NOMO-1 treated with DMSO at 0.1 percent for 48 hours (cell line): ENCODE results near the gene LAMP2.

ENCODE experiments used
- DNase-seq: peaks from one replicate; lab custom pipeline; 2025; ENCODE audit not compliant: unreplicated experiment; lab: John Stamatoyannopoulos, UW

Gene LAMP2

DNA sequence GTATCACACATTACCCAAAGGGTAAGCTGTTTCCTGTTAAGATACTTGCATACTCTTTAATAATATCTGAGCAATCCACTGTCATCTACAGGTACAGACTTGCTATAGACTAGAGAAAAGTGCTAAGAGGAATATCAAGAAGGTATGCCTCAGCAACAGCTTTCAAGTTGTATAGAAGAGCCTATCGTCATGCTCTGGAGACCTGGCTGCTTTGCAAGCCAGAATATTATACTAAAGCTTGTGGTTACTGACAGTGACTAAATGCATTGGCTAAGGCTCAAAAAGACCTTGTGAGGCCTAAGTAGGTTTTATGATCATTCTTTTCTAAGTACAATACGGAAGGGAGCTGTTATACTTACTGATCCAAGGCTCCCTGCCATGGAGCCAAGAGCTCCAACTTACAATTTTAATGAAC is 11.3 kb downstream of the LAMP2 start:
- DNase-seq = peak; percentile 68

DNA sequence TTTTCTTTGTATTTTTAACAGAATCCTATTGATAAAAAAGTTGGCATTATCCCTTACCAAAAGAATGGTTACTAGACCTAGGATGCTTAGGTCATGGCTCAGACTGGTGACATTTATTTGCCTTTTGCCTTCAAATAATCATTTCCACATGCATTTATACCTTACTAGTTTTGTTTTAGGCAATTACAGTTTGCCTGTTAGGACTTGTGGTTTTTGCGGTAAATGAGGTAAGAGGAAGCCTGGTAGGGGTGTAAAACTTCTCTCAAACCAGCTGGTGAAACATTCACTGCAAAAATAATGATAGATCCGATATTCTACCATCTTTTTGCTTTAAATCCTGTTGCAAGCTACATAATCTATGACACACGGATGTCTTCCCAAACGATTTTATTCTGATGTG is 12.1 kb downstream of the LAMP2 start:
- DNase-seq = peak; percentile 85

DNA sequence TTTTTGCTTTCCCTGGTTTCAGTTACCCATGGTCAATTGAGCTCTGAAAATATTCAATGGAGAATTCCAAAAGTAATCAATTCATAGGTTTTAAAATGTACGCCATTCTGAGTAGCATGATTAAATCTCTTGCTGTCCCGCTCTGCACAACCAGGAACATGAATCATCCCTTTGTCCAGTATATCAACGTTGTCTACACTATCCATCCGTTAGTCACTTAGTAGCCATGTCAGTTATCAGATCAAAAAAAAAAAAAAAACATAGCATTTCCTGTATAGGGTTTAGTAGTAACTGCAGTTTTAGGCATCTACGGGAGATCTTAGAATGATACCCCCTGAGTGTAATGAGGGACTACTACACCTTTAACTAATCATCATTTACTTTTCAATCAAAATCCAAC is 15.1 kb downstream of the LAMP2 start:
- no peak for DNase-seq

DNA sequence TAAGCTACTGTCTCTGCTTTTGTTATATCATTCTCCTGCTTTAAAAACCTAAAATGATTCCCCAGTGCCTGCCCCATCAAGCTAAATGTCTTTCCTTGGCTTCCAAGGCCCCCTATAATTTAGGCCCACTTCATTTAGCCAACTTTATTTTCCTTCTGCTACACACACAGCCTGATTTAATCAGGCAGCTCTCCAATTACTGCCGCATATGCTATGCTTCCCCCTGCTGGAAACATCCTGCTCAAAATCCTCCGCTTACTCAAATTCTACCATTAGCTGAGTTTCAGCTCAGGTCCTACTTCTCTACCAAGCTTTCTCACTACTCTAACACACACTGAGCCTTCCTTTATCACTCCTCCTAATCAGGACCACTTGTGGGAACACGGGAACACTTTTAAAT is 17.0 kb downstream of the LAMP2 start:
- peak; percentile 57 for DNase-seq

DNA sequence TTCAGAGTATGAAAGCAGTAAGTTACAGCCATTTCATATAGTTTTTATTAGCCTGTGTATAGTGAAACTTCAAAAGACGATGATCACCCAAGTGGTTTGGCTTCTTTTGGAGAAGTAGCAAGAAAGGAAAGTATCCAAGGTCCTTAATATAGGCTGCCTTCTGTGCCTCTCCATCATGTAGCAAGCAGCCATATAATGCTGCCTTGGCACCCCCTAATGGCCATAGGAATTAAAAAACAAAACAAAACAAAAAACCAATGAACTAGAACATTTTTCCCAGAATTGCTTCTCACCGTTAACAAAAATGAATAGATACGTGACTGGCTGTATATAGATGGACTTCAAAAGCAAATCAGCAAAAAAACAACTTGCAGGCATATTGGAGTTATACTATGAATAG is 18.9 kb downstream of the LAMP2 start:
- DNase-seq = peak; percentile 50

DNA sequence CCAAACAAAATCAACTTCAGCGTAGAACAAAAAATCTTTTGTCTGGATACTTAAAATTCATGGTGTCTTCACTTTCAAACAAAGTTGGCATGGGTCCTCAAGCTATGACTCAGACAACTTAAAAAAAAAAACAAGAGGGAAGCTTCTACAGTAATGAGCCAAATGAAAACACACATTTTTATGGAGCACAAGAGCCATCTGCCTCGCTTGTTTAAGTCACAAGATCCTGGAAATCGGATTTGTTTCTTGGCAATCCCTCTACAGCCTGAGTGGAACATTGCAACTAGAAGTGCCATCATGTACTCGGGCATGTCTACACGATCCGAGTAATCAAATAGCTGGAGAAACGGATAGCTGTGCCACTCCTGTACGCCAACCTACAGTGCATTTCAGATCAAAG is 22.6 kb downstream of the LAMP2 start:
- no peak for DNase-seq

DNA sequence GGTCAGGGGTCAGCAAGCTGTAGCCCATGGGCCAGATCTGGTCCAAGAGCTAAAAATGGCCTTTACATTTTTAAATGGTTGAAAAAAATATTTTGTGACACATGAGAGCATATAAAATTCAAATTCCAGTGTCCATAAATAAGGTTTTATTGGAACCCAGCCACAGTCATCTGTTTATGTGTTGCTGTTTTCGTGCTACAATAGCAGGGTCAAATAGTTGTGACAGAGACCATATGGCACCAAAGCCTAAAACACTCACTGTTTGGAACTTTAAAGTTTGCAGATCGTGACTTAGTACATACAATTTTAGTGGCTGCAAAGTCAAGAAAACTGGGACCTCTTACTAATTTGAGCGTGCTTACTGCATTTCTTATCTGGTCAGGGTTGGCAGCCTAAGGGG is 29.2 kb downstream of the LAMP2 start:
- DNase-seq = no peak

DNA sequence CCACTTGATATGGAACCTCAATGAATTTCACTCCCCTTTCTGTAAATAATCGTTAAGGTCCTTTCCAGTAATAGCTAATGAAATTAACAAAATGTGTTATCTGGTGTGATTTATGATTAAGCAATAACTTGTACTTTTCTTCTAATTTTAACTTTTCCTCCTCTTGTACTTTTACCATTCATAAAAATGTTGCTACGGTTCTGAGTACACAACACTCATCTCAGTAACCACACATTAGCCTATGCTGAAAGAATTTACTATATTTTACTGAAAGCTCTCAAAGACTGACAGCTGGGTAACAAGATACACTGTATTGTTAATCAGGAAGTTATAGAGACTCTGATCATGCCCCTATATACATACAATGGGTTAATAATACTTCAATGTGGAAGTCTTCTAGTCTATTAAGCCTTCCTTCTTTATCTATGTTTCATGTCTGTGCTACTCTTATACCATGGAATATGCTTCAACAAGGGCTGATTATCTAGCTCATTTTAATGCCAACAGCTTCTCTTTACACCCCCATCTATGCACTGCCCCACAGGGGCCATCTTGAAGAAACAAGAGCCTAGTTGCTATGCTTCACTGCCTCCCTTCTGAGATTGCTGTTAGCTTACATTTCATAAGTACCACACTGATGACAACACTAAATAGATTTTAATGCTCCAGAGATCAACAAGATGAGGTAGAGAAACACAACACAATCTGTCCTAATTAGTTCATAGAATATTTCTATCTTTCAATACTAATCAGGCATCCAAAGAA is 39.1 kb downstream of the LAMP2 start:
- no peak for DNase-seq

DNA sequence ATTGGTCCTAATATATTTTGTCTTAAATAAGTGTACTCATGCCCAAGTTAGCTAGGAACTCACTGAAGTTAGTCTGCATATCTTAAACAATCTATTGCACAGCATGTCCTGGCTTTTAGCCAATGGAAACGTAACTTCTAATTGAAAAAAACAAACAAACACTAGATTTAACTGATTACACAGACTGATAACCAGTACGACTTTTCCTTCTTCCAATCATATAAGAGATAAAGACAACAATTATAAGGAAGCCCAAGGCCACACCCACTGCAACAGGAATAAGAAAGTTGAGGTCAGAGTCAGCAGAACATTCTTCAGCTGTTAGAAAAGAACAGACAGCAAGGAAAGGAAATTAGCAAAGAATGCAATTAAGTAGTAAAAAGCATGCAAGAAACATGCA is 40.8 kb downstream of the LAMP2 start:
- peak; percentile 9 for DNase-seq

DNA sequence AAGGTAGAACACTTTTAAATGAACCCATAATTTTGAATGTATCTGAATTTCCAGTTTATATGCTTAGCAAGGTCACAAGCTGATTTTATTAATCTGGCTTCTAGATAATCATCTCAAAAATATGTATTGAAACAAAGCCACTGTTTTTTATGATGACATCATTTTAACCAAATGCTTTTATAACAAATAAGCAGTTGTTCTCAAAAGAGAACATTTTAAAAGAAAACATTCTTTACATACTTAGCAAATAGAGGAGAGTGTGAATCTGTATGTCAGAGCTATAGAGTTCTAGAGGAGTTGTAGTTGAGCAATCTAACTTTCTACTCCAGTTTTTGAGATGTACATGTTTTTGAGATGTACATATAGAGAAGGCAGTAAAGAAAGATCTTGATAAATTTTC is 42.5 kb downstream of the LAMP2 start:
- DNase-seq = no peak

DNA sequence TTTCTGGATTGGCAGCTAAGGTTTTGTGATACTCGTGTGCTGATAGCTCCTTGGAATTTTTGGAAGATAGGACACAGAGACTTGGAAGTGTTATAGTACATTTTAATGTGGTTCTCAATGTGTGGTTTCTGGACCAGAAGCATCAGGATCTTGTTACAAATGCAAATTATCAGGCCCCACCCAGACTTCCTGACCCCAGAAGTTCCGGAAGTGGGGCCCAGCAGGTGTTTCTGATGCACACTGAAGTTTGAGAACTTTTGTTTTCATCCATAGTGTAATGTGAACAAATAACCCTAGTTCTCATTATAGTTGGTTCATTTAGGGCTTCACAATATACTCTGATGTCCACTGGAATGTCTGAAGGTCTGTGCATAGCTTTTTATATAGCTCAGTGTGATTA is 49.6 kb downstream of the LAMP2 start:
- no peak for DNase-seq

DNA sequence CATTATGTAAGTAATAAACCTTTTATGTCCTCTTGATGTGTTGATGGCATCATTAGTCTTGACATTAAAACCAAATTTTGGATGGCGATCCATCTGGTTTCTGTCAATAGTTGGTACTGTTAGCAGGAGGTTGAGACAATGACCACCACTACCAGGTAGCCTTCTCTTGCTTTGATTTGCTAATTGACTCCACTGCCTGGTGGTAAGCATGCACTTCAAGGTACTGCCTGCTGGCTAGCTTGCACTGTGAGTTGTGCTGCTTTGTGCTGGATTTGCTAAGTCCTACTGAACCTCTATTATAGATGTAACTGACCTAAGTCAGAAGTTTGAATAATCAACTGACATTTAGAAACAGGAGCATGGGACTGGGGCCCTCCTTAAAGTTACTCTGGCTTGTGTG is 60.9 kb downstream of the LAMP2 start:
- DNase-seq = no peak

DNA sequence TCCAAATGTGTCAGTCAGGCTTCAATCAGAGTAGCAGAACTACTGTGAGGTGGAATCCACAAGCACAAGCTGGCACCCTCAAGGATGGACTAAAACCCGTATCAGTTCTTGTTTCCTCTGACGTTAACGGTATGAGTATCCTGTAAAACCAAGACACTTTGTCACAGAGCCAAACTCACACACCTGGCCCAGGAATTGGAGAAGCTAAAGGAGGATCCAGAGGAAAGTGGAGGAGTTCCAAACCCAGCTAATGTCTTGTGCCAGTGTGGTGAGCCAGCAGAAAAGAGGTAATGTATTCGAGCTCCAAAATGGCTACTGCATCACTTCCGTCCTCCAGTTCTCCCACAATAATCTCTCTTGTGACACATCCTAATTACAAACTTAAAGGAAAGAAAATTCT is 62.5 kb downstream of the LAMP2 start:
- DNase-seq = no peak

DNA sequence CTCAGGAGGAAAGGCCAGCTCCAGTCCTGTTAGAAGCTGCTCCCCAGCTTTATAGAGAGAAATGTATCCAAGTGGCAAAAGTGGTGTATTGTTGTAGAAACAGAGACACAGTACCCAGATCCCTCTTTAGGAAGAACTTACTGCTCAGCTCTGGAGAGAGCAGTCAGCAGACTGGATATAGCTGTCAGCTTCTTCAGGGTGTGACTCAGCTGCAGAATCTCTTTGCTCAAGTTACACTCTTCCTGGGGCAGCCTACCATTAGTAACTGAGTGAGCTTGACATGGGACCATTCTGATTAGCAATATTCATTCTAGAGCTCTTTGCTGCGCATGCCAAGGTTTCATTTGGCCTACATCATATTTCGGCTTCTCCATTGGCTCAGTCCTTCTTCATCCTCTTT is 66.7 kb downstream of the LAMP2 start:
- no peak for DNase-seq

DNA sequence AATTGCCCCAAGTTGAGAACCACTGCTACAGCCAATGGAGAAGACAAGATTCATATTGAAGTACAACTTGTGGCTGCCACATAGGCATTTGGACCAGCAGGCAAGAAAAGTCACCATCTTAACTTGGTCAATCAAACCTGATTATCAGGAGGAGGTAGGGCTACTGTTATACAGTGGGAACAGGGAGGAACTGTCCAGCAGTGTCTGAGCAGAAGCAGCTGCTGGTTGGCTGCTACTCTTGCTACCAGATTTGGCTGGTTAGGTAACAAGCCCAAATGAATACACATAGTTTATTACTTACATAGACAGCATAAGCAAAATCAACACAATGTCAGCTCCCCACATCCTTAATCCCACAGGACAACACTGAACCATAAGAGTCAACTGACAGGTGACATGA is 67.8 kb downstream of the LAMP2 start:
- DNase-seq = no peak

DNA sequence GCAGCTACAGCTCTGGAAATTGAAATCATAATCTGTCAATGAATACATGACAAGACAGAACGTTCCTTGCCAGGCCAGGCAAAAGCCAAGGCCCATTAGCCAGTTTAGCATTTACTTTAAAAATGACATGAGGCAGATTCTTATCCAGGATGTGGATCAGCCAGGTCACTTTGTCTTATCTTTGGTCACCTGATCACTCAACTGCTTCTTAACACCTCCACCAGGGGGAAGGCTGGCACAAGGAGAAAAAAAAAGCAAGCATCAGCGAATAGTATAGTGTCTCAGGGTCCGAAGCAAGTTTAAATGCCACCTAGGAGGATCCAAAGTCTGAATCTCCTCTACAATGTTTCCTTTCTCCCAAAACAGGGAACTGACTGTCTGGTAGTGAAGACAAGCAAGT is 88.4 kb downstream of the LAMP2 start:
- DNase-seq = peak; percentile 62

DNA sequence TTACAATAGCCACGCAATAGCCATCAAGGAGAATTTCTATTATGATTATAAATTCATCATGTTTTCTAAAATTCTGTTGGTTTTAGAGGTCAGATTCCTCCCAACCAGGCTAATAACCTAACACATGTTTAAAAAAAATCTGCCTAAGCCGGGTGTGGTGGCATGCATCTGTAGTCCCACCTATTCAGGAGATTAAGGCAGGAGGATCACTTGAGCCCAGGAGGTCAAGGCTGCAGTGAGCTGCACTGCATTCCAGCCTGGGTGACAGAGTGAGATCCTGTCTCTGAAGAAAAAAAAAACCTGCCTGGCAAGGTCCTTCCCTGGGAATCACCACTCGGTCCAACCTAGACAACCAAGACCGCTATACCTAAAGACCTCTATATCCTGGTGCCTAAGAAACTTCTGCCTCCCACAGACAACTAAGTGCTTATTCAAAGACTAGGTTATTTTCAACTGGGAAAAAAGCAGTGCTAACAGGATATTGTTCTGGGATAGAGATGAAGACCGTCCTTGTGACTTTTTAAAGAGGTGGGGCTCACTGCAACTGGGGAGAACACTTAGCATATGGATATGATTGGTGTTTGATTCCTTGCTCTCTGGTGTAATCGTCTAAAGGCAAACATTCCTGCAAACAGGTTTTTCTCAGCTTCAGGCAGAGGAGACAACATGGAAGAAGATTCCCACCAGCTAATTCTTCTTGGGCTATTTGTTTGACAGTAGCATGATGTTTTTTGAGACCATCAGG is 89.0 kb downstream of the LAMP2 start:
- no peak for DNase-seq

DNA sequence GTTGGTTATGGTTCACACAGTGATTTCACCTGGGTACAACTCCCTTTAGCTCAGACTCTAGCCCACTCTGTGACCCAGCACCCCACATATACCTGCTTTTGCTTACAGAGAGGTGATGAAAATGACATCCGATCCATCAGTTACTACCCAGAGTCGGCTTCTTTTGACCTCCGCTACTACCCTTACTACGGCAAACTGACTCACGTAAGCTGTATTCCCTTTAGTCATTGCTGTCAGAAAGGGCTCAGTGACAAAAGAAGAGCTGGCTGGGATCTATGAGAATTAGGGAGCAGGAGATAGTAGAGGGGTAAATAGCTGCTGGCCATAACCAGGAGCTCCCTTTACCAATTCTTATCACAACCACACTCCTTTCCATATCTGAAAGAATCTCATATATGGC is 90.5 kb downstream of the LAMP2 start:
- no peak for DNase-seq
